A549 (cell line): ENCODE measurements around the gene RPS6KA4. TPM values are rescaled to one million over a fixed set of nuclear protein-coding genes. Genes with fewer than 3 reads are reported as not detected.

Experiments used
- ATAC-seq, 2 experiments: fragments of 200-7000 bp in 1 of 2; fragments of >200 bp in 1 of 2; cut with Nextera tagmentation in 1 of 2; cut with Tn5 transposase in 1 of 2; 3 replicates each; pipeline versions ENCODE4 v1.8.0 to v1.9.1; 2018 to 2020; ENCODE audit warnings: mild to moderate bottlenecking in 1 of 2, moderate library complexity in 1 of 2
- CTCF ChIA-PET: fragments of 300-600 bp; sonication (Branson Sonifier 250); formaldehyde crosslinking; extraction: SDS; loops from one replicate; lab custom pipeline; 2021; ENCODE audit warnings: antibody characterized with exemption, inconsistent platforms; lab: Yijun Ruan, JAX
- POLR2A ChIA-PET: fragments of 350-600 bp; formaldehyde crosslinking; extraction: SDS; loops from one replicate; lab custom pipeline; 2021; ENCODE audit warnings: antibody characterized with exemption, inconsistent platforms; lab: Yijun Ruan, JAX
- DNase-seq, 2 experiments: peaks; one replicate each; pipeline versions ENCODE4 v3.0.0 to v3.0.0-alpha.2; 2011 to 2016; ENCODE audit warnings: low read depth in 1 of 2, low spot score in 1 of 2
- FAIRE-seq: peaks from 2 replicates; lab custom pipeline; 2011; peaks lifted over from hg19 to GRCh38; lab: Jason Lieb, UNC
- H3K27ac ChIP-seq, 2 experiments: fragments of >200 bp; sonication (Bioruptor Twin); formaldehyde crosslinking; 3 replicates each; pipeline ENCODE4 v1.5.1; 2016 to 2017
- H3K4me1 ChIP-seq: fragments of >200 bp; sonication (Bioruptor Twin); formaldehyde crosslinking; 3 replicates; pipeline ENCODE4 v1.6.1; 2016
- H3K4me2 ChIP-seq: fragments of >200 bp; sonication (Bioruptor Twin); formaldehyde crosslinking; 3 replicates; pipeline ENCODE4 v1.6.1; 2016
- H3K4me3 ChIP-seq: fragments of >200 bp; sonication (Bioruptor Twin); formaldehyde crosslinking; 3 replicates; pipeline ENCODE4 v1.5.1; 2016
- H3K9me3 ChIP-seq: fragments of >200 bp; sonication (Bioruptor Twin); formaldehyde crosslinking; 3 replicates; pipeline ENCODE4 v1.6.1; 2016
- CEBPB ChIP-seq, 2 experiments: fragments of >200 bp in 1 of 2; sonication (Bioruptor Twin) in 1 of 2; formaldehyde crosslinking in 1 of 2; IDR thresholded peaks; 2 replicates each; pipeline ENCODE4 v1.6.1; 2012 to 2016
- E2F6 ChIP-seq: IDR thresholded peaks from 2 replicates; pipeline ENCODE4 v1.6.1; 2012; ENCODE audit warnings: low read depth, borderline replicate concordance
- EHMT2 ChIP-seq: fragments of 200-600 bp; sonication (generic); IDR thresholded peaks from 2 replicates; pipeline ENCODE4 v1.6.1; 2016; ENCODE audit warnings: antibody characterized with exemption, low read depth, mild to moderate bottlenecking, moderate library complexity
- ESRRA ChIP-seq: fragments of 150-350 bp; IDR thresholded peaks from 2 replicates; pipeline ENCODE4 v1.6.1; 2014; ENCODE audit warnings: mild to moderate bottlenecking, low read length, borderline replicate concordance
- FOSB ChIP-seq: fragments of 250-450 bp; sonication (Bioruptor Pico); IDR thresholded peaks from 2 replicates; pipeline ENCODE4 v1.5.0; 2020; ENCODE audit warnings: mild to moderate bottlenecking, moderate library complexity
- GATA3 ChIP-seq: IDR thresholded peaks from 2 replicates; pipeline ENCODE4 v1.6.1; 2012; ENCODE audit warnings: borderline replicate concordance
- HOXA7 ChIP-seq: fragments of 250-450 bp; sonication (Bioruptor Pico); IDR thresholded peaks from 2 replicates; pipeline ENCODE4 v1.5.0; 2020; ENCODE audit warnings: mild to moderate bottlenecking, moderate library complexity
- JUN ChIP-seq, 2 experiments: fragments of >200 bp; sonication (Bioruptor Twin); formaldehyde crosslinking; IDR thresholded peaks; 2 replicates in 1 of 2; 3 replicates in 1 of 2; pipeline ENCODE4 v1.6.1; 2016 to 2017
- KDM1A ChIP-seq: fragments of 200-600 bp; sonication (generic); IDR thresholded peaks from 2 replicates; pipeline ENCODE4 v1.6.1; 2016; ENCODE audit warnings: low read depth, mild to moderate bottlenecking
- KDM5A ChIP-seq: fragments of 200-600 bp; sonication (generic); IDR thresholded peaks from 2 replicates; pipeline ENCODE4 v1.6.1; 2016; ENCODE audit warnings: antibody characterized with exemption, mild to moderate bottlenecking
- POLR2A ChIP-seq: IDR thresholded peaks from 2 replicates; pipeline ENCODE4 v1.6.1; 2012; ENCODE audit warnings: mild to moderate bottlenecking, low read length
- POLR2AphosphoS2 ChIP-seq: conservative IDR thresholded peaks from 2 replicates; pipeline ENCODE4 v1.6.1; 2012; ENCODE audit warnings: low read length, improper control_type of control experiment, inconsistent platforms
- RARB ChIP-seq: fragments of 250-450 bp; sonication (Bioruptor Pico); IDR thresholded peaks from 2 replicates; pipeline ENCODE4 v1.8.0; 2021; ENCODE audit warnings: mild to moderate bottlenecking, moderate library complexity
- SREBF2 ChIP-seq: fragments of 450-650 bp; IDR thresholded peaks from 2 replicates; pipeline ENCODE4 v1.6.1; 2014; ENCODE audit warnings: mild to moderate bottlenecking, moderate library complexity
- TP53 ChIP-seq: fragments of 250-450 bp; sonication (Bioruptor Pico); IDR thresholded peaks from 2 replicates; pipeline ENCODE4 v1.5.0; 2021; ENCODE audit warnings: mild to moderate bottlenecking, moderate library complexity
- ZFP36 ChIP-seq: fragments of 450-650 bp; IDR thresholded peaks from 2 replicates; pipeline ENCODE4 v1.6.1; 2014; ENCODE audit warnings: borderline replicate concordance; ENCODE audit not compliant: partially characterized antibody
- ZSCAN20 ChIP-seq: fragments of 250-450 bp; sonication (Bioruptor Pico); IDR thresholded peaks from 2 replicates; pipeline ENCODE4 v1.8.0; 2022; ENCODE audit warnings: mild to moderate bottlenecking, moderate library complexity
- WGBS: methylation state at CpG from one replicate; pipeline ENCODE4 v1.1.6; 2017; ENCODE audit errors: missing lambda C conversion rate; 5-methylcytosine and 5-hydroxymethylcytosine counted together
- polyA plus RNA-seq, 4 experiments: library from polyadenylated mRNA; depleted of rRNA in 3 of 4; stranded (reverse); fragments of >200 nt; fragmentation: RNase III in 1 of 4; extraction: RNeasy Plus Mini Kit Qiagen cat#74134 plus additional on column Dnase treatment in 1 of 4; gene quantifications; 2 replicates in 3 of 4; 3 replicates in 1 of 4; pipeline ENCODE4 v1.2.3, GENCODE V29; 2011 to 2017
- TF ChIP-seq, protein P1 (sequence below): fragments of 150-350 bp; IDR thresholded peaks from 2 replicates; pipeline ENCODE4 v1.6.1; 2014; ENCODE audit warnings: low read depth, mild to moderate bottlenecking, low read length
- TF ChIP-seq, protein P2 (sequence below): fragments of >200 bp; sonication (Bioruptor Twin); formaldehyde crosslinking; IDR thresholded peaks from 3 replicates; pipeline ENCODE4 v1.5.1; 2016
- TF ChIP-seq, protein P3 (sequence below): fragments of 450-650 bp; IDR thresholded peaks from 2 replicates; pipeline ENCODE4 v1.6.1; 2014; ENCODE audit warnings: antibody characterized with exemption
- TF ChIP-seq, protein P4 (sequence below): fragments of 250-450 bp; sonication (Bioruptor Pico); IDR thresholded peaks from 2 replicates; pipeline ENCODE4 v1.5.0; 2020; ENCODE audit warnings: low read depth, mild to moderate bottlenecking, moderate library complexity

RPS6KA4 gene
- polyA plus RNA-seq, 2 of the 4 experiments (the other 2 are of a cell fraction), result 21.4 to 35.9 TPM

GRCh38 chr11:64341851-64342791 is 16.8 kb upstream of the RPS6KA4 start (continued):
- TF ChIP-seq JUN (IDR thresholded peaks at IDR 0.05), result peak in 1 of 2 experiments; percentile 54; a peak in 1 of 5 replicates
- TF ChIP-seq RARB (CRISPR knock-in tag), result no peak
- TF ChIP-seq, protein P1, sequence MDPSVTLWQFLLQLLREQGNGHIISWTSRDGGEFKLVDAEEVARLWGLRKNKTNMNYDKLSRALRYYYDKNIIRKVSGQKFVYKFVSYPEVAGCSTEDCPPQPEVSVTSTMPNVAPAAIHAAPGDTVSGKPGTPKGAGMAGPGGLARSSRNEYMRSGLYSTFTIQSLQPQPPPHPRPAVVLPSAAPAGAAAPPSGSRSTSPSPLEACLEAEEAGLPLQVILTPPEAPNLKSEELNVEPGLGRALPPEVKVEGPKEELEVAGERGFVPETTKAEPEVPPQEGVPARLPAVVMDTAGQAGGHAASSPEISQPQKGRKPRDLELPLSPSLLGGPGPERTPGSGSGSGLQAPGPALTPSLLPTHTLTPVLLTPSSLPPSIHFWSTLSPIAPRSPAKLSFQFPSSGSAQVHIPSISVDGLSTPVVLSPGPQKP, result no peak
- TF ChIP-seq, protein P2, sequence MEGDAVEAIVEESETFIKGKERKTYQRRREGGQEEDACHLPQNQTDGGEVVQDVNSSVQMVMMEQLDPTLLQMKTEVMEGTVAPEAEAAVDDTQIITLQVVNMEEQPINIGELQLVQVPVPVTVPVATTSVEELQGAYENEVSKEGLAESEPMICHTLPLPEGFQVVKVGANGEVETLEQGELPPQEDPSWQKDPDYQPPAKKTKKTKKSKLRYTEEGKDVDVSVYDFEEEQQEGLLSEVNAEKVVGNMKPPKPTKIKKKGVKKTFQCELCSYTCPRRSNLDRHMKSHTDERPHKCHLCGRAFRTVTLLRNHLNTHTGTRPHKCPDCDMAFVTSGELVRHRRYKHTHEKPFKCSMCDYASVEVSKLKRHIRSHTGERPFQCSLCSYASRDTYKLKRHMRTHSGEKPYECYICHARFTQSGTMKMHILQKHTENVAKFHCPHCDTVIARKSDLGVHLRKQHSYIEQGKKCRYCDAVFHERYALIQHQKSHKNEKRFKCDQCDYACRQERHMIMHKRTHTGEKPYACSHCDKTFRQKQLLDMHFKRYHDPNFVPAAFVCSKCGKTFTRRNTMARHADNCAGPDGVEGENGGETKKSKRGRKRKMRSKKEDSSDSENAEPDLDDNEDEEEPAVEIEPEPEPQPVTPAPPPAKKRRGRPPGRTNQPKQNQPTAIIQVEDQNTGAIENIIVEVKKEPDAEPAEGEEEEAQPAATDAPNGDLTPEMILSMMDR, result peak; percentile 43
- TF ChIP-seq, protein P3, sequence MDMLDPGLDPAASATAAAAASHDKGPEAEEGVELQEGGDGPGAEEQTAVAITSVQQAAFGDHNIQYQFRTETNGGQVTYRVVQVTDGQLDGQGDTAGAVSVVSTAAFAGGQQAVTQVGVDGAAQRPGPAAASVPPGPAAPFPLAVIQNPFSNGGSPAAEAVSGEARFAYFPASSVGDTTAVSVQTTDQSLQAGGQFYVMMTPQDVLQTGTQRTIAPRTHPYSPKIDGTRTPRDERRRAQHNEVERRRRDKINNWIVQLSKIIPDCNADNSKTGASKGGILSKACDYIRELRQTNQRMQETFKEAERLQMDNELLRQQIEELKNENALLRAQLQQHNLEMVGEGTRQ, result no peak
- no peak for TF ChIP-seq KDM1A
- TF ChIP-seq, protein P4, sequence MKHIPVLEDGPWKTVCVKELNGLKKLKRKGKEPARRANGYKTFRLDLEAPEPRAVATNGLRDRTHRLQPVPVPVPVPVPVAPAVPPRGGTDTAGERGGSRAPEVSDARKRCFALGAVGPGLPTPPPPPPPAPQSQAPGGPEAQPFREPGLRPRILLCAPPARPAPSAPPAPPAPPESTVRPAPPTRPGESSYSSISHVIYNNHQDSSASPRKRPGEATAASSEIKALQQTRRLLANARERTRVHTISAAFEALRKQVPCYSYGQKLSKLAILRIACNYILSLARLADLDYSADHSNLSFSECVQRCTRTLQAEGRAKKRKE (CRISPR knock-in tag), result peak; percentile 69; the same call in 1 of the 2 replicates

DNA sequence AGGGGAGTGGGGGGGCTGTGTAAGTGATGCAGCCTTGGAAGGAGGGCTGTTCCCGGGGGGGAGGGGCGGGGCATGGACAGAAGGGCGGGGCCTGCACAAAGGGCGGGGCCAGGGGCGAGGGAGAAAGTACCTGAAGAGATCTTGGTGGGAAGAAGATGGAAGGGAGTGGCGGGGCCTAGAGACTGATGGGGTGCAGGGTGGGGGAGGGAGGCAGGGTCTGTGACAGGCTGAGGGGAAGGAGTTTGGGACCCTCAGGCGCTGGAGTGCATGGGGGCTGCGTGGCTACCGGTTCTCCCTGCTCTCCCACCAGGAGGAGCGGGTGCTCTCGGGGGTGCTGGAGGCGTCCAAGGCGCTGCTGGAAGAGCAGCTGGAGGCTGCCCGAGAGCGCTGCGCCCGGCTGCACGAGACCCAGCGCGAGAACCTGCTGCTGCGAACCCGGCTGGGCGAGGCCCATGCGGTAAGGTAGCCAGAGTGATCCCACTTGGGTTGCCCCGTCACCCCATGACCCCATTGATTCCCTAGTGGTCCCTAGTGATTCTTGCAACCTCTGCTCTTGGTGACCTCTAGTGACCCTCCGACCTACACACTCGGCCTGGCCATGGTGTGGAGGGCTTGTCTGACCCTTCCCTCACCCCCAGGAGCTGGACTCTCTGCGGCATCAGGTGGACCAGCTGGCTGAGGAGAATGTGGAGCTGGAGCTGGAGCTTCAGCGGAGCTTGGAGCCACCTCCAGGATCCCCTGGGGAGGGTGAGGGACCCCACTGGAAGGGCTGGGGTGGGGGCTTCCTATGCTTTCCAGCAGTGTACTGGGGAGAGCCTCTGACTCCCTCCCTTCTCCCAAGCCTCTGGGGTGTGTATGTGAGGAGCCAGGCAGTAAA is 15.9 kb upstream of the RPS6KA4 start:
- peak overlapping the region; percentile 88 for H3K4me2 ChIP-seq
- no peaks in the 10 kb centered on the region for H3K9me3 ChIP-seq
- ChIA-PET CTCF (interaction anchor here (0.7 to 33.9 kb wide), 11 partner anchors 8 to 302 kb away, joined by 3 to 996 read pairs (median 5); partner anchors contain the start of genes CATSPERZ, ESRRA, PRDX5 and TRMT112), POLR2A (interaction anchor here (0.6 to 1.5 kb wide), 9 partner anchors 11 to 102 kb away, joined by 3 to 24 read pairs (median 4); partner anchors contain the start of genes ESRRA, PRDX5 and TRMT112)
- H3K27ac ChIP-seq, result peak overlapping the region; percentile 88 to 93
- DNase-seq, result no peak
- FAIRE-seq, result no peak
- H3K4me3 ChIP-seq, result peak overlapping the region; percentile 38
- TF ChIP-seq TP53 (CRISPR knock-in tag) (no peak), SREBF2 (no peak), FOSB (CRISPR knock-in tag) (no peak), ZSCAN20 (no peak), GATA3 (no peak), KDM5A (no peak), EHMT2 (no peak), POLR2AphosphoS2 (no peak), POLR2A (no peak), HOXA7 (CRISPR knock-in tag) (no peak), E2F6 (no peak), ESRRA (no peak), ZFP36 (no peak), CEBPB (IDR thresholded peaks at IDR 0.05) (no peak)
- TF ChIP-seq, protein P4 (CRISPR knock-in tag), result no peak
- peaks cover 22% of the 10 kb centered on the region for H3K4me1 ChIP-seq
- whole genome bisulfite sequencing, result 83% methylated on average over 24 of the region's 29 CpGs
- peak; percentile 48 to 55 for ATAC-seq
